Smooth muscle cell (in vitro differentiated cells): ENCODE results near the gene DTNB. TPM values are rescaled to one million over a fixed set of nuclear protein-coding genes. Genes with fewer than 3 reads are reported as not detected.

Source experiments
- DNase-seq: peaks from one replicate; lab custom pipeline; 2025; ENCODE audit not compliant: unreplicated experiment; lab: John Stamatoyannopoulos, UW
- H2AFZ ChIP-seq: fragments of 200-600 bp; sonication (generic); 2 replicates; pipeline ENCODE4 v1.6.0; 2016; ENCODE audit warnings: antibody characterized with exemption, low read depth, mild to moderate bottlenecking
- H3F3A ChIP-seq: fragments of 200-600 bp; sonication (generic); 2 replicates; pipeline ENCODE4 v1.6.0; 2017; ENCODE audit warnings: antibody characterized with exemption, low read depth
- H3K27ac ChIP-seq: fragments of 200-600 bp; sonication (generic); 2 replicates; pipeline ENCODE4 v1.5.1; 2016; ENCODE audit warnings: low read depth, mild to moderate bottlenecking
- H3K27me3 ChIP-seq: fragments of 200-600 bp; sonication (generic); 2 replicates; pipeline ENCODE4 v1.6.1; 2016; ENCODE audit warnings: low read depth, mild to moderate bottlenecking
- H3K36me3 ChIP-seq: fragments of 200-600 bp; sonication (generic); 2 replicates; pipeline ENCODE4 v1.5.1; 2016; ENCODE audit warnings: low read depth
- H3K4me1 ChIP-seq: fragments of 200-600 bp; sonication (generic); 2 replicates; pipeline ENCODE4 v1.5.1; 2016; ENCODE audit warnings: low read depth
- H3K4me2 ChIP-seq: fragments of 200-600 bp; sonication (generic); 2 replicates; pipeline ENCODE4 v1.6.0; 2016; ENCODE audit warnings: mild to moderate bottlenecking
- H3K4me3 ChIP-seq: fragments of 200-600 bp; sonication (generic); 2 replicates; pipeline ENCODE4 v1.5.1; 2016; ENCODE audit warnings: mild to moderate bottlenecking
- H3K79me2 ChIP-seq: fragments of 200-600 bp; sonication (generic); 2 replicates; pipeline ENCODE4 v1.6.0; 2016; ENCODE audit warnings: low read depth, mild to moderate bottlenecking
- H3K9ac ChIP-seq: fragments of 200-600 bp; sonication (generic); 2 replicates; pipeline ENCODE4 v1.6.0; 2016; ENCODE audit warnings: low read depth
- H3K9me3 ChIP-seq: fragments of 200-600 bp; sonication (generic); replicated peaks from 2 replicates; pipeline ENCODE4 v1.5.1; 2016; ENCODE audit warnings: low read depth
- H4K20me1 ChIP-seq: fragments of 200-600 bp; sonication (generic); 2 replicates; pipeline ENCODE4 v1.6.0; 2016; ENCODE audit warnings: low read depth
- CTCF ChIP-seq: fragments of 200-600 bp; sonication (generic); IDR thresholded peaks from 2 replicates; pipeline ENCODE4 v1.5.1; 2017; ENCODE audit warnings: borderline replicate concordance, mild to moderate bottlenecking, antibody characterized with exemption; ENCODE audit not compliant: insufficient read depth, poor library complexity, severe bottlenecking
- WGBS: methylation state at CpG from one replicate; pipeline ENCODE4 v1.1.7; 2016; ENCODE audit warnings: low lambda C conversion rate; 5-methylcytosine and 5-hydroxymethylcytosine counted together
- polyA plus RNA-seq: library from polyadenylated mRNA; unstranded; fragments of >200 nt; fragmentation: Nextera tagmentation; extraction: Ambion mirVana; gene quantifications from 2 replicates; pipeline ENCODE4 v1.2.1, GENCODE V29; 2016
- total RNA-seq: library from RNA; depleted of rRNA; stranded (reverse); fragments of >200 nt; gene quantifications from 2 replicates; pipeline ENCODE4 v1.2.3, GENCODE V29; 2014

Gene DTNB
- total and polyA plus RNA-seq, 2 experiments from 2014 or later: 4.9 to 5.4 TPM

GRCh38 chr2:25482341-25482740 lies 191.0 kb downstream of the DTNB start:
- H3K36me3 ChIP-seq: no peaks in the 10 kb centered on the region
- peak overlapping the region; percentile 9 for H2AFZ ChIP-seq
- peak overlapping the region; percentile 66 for H3K27ac ChIP-seq
- peak overlapping the region; percentile 50 for H3K4me2 ChIP-seq
- no peaks in the 10 kb centered on the region for H3K79me2 ChIP-seq
- DNase-seq: no peak
- 78% methylated on average over 5 of the region's 5 CpGs for WGBS
- H3F3A ChIP-seq: peaks cover 7% of the 10 kb centered on the region
- H4K20me1 ChIP-seq: no peaks in the 10 kb centered on the region
- H3K4me1 ChIP-seq: peaks cover 4% of the 10 kb centered on the region
- no peaks in the 10 kb centered on the region for H3K27me3 ChIP-seq
- peak overlapping the region; percentile 21 for H3K9ac ChIP-seq
- no peaks in the 10 kb centered on the region for H3K9me3 ChIP-seq
- no peak overlapping the region for H3K4me3 ChIP-seq
- no peak for TF ChIP-seq CTCF

DNA sequence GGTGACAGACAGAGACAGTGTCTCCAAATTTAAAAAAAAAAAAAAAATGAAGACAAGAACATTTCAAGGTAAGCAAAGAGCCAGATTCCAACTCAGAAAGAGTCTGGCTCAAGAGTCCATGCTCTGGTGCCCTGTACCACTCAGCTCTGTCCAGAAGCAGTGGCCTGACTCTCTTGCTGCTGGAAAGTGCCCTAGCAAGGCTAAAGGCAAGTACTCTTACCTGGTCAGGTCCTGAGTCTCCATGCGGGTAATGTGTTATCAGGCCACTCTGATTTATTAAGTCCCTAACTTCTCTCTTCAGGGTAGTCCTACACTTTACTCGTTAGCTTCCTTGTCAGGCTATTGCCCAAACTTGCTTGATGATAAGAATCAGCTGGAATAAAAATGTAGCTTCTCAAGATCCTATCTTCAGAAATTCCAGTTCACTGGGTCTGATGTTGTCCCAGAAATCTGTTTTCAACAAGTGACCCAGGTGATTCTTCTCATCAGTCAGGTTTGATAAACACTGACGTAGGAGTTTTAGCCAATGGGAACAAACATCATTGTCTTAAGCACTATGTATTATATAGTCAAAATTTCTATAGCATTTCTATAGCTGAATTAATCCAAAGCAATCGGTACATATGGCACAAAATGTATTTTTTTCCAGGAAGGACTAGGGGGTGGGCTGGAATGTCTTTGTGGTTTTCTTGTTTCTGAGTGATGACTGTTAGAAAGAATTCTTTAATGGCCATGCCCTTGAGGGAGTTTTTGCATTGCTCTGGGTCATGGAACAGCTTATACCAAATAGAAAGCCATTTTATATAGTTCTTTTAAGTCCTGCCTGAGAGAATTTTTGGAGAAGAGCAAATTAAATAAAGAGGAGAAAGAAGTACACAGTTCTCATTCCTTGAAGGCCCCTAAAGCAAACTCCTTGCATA lies 191.7 kb downstream of the DTNB start:
- no peaks in the 10 kb centered on the region for H4K20me1 ChIP-seq
- TF ChIP-seq CTCF: no peak
- H3K4me1 ChIP-seq: peaks cover 4% of the 10 kb centered on the region
- H2AFZ ChIP-seq: peak overlapping the region; percentile 9
- peak overlapping the region; percentile 56 for H3K4me2 ChIP-seq
- no peak overlapping the region for H3K9ac ChIP-seq
- H3K36me3 ChIP-seq: no peaks in the 10 kb centered on the region
- no peaks in the 10 kb centered on the region for H3K79me2 ChIP-seq
- H3F3A ChIP-seq: peaks cover 7% of the 10 kb centered on the region
- no peaks in the 10 kb centered on the region for H3K27me3 ChIP-seq
- H3K9me3 ChIP-seq: no peaks in the 10 kb centered on the region
- WGBS: 48% methylated on average over 4 of the region's 4 CpGs
- no peak for DNase-seq
- no peak overlapping the region for H3K4me3 ChIP-seq
- peak overlapping the region; percentile 66 for H3K27ac ChIP-seq

DNA sequence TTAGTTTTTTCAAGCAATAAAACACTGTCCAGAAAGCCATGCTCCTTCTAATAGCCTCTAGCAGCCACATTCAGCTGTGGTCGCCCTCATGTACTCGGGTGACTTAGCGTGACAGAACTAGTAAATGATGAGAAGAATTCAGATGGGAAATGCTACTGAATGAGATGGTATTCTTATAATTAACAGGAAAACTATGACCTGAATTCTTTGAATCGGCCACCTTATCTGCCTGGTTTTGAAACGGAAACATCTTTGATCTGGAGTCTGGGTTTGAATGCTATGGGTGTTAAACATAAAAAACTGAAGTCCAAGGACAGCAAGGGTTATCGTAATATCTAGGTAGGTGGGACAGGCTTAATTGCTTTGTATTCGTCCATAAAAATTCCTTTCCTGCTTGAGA lies 192.8 kb downstream of the DTNB start:
- Histone ChIP-seq H3F3A (peaks cover 7% of the 10 kb centered on the region), H2AFZ (peak overlapping the region; percentile 41), H3K27ac (peak overlapping the region; percentile 66), H3K4me3 (no peak overlapping the region), H3K79me2 (no peaks in the 10 kb centered on the region), H3K4me2 (peak overlapping the region; percentile 34), H3K9ac (no peak overlapping the region), H3K9me3 (peaks cover 3% of the 10 kb centered on the region), H4K20me1 (no peaks in the 10 kb centered on the region), H3K36me3 (no peaks in the 10 kb centered on the region), H3K4me1 (peaks cover 4% of the 10 kb centered on the region), H3K27me3 (no peaks in the 10 kb centered on the region)
- DNase-seq: no peak
- no peak for TF ChIP-seq CTCF
- whole genome bisulfite sequencing: 40% methylated on average over 7 of the region's 7 CpGs

- H3F3A ChIP-seq: peaks cover 7% of the 10 kb centered on the region
- no peaks in the 10 kb centered on the region for H3K79me2 ChIP-seq
- peak overlapping the region; percentile 34 for H3K4me2 ChIP-seq
- H3K36me3 ChIP-seq: no peaks in the 10 kb centered on the region
- H3K9ac ChIP-seq: no peak overlapping the region
- peaks cover 4% of the 10 kb centered on the region for H3K4me1 ChIP-seq
- no peak overlapping the region for H2AFZ ChIP-seq
- no peak for TF ChIP-seq CTCF
- no peak overlapping the region for H3K4me3 ChIP-seq
- H4K20me1 ChIP-seq: no peaks in the 10 kb centered on the region
- peak overlapping the region; percentile 66 for H3K27ac ChIP-seq
- WGBS: 58% methylated on average over 5 of the region's 5 CpGs
- peaks cover 9% of the 10 kb centered on the region for H3K9me3 ChIP-seq
- DNase-seq: no peak
- no peaks in the 10 kb centered on the region for H3K27me3 ChIP-seq
Measured at GRCh38 chr2:25479761-25480160, 193.6 kb downstream of the DTNB start.
